ENCODE data around the gene OR2B6.
"Not testable (repeated sequence)": the region's sequence is repeated elsewhere in the genome, so short reads cannot be mapped to it uniquely, and the experiment has no call there.

Gene OR2B6

GRCh38 chr6:27956941-27957340 lies at the start of gene OR2B6:
Gene OR2B6 (plus strand): TSS chr6:27957241. CDS start chr6:27957241, 0 bp downstream.
- no peak for DNase-seq

- no peak for DNase-seq
Measured at GRCh38 chr6:27908017-27908416, 49.0 kb upstream of the OR2B6 start.

GRCh38 chr6:27911956-27912446 lies 45.0 kb upstream of the OR2B6 start, which contains the start of gene OR2B2:
Gene OR2B2 (minus strand): TSS chr6:27912396. CDS start chr6:27912319, 77 bp downstream.
- DNase-seq, result no peak

GRCh38 chr6:27922949-27923348 lies 34.1 kb upstream of the OR2B6 start:
- DNase-seq, result no peak

GRCh38 chr6:27924179-27924578 lies 32.9 kb upstream of the OR2B6 start:
- no peak for DNase-seq

GRCh38 chr6:27928041-27928440 lies 29.0 kb upstream of the OR2B6 start:
- DNase-seq, result not testable (repeated sequence)

- not testable (repeated sequence) for DNase-seq
Measured at GRCh38 chr6:27929930-27930329, 27.1 kb upstream of the OR2B6 start.

- no peak for DNase-seq
Measured at GRCh38 chr6:27931209-27931608, 25.8 kb upstream of the OR2B6 start.

- DNase-seq, result no peak
Measured at GRCh38 chr6:27940766-27941165, 16.3 kb upstream of the OR2B6 start.

GRCh38 chr6:27943072-27943471 lies 14.0 kb upstream of the OR2B6 start:
- not testable (repeated sequence) for DNase-seq

GRCh38 chr6:27948237-27948636 lies 8.8 kb upstream of the OR2B6 start:
- no peak for DNase-seq

GRCh38 chr6:27951040-27951439 lies 6.0 kb upstream of the OR2B6 start:
- no peak for DNase-seq

GRCh38 chr6:27957516-27957915 lies 475 bp downstream of the OR2B6 start:
- DNase-seq, result no peak

GRCh38 chr6:27962506-27962905 lies 5.5 kb downstream of the OR2B6 start:
- no peak for DNase-seq

- DNase-seq, result no peak
Measured at GRCh38 chr6:27966044-27966443, 9.0 kb downstream of the OR2B6 start.

GRCh38 chr6:27966816-27967426 lies 9.9 kb downstream of the OR2B6 start:
- no peak for DNase-seq

GRCh38 chr6:27970444-27970843 lies 13.4 kb downstream of the OR2B6 start:
- DNase-seq, result no peak

- DNase-seq, result no peak
Measured at GRCh38 chr6:27972750-27973149, 15.7 kb downstream of the OR2B6 start.

GRCh38 chr6:27977387-27977786 lies 20.3 kb downstream of the OR2B6 start:
- no peak for DNase-seq

GRCh38 chr6:27978705-27979104 lies 21.7 kb downstream of the OR2B6 start:
- DNase-seq, result no peak

GRCh38 chr6:27980111-27980510 lies 23.1 kb downstream of the OR2B6 start:
- no peak for DNase-seq

- no peak for DNase-seq
Measured at GRCh38 chr6:27986928-27987725, 30.1 kb downstream of the OR2B6 start.

GRCh38 chr6:27994616-27995015 lies 37.6 kb downstream of the OR2B6 start:
- DNase-seq, result no peak

- no peak for DNase-seq
Measured at GRCh38 chr6:28000351-28001045, 43.5 kb downstream of the OR2B6 start.
